ENCODE data around the gene TAMALIN. TPM values are rescaled to one million over a fixed set of nuclear protein-coding genes. Genes with fewer than 3 reads are reported as not detected.

TAMALIN gene
- total RNA-seq, 1 donor from 2014 or later = 52.8 TPM

DNA sequence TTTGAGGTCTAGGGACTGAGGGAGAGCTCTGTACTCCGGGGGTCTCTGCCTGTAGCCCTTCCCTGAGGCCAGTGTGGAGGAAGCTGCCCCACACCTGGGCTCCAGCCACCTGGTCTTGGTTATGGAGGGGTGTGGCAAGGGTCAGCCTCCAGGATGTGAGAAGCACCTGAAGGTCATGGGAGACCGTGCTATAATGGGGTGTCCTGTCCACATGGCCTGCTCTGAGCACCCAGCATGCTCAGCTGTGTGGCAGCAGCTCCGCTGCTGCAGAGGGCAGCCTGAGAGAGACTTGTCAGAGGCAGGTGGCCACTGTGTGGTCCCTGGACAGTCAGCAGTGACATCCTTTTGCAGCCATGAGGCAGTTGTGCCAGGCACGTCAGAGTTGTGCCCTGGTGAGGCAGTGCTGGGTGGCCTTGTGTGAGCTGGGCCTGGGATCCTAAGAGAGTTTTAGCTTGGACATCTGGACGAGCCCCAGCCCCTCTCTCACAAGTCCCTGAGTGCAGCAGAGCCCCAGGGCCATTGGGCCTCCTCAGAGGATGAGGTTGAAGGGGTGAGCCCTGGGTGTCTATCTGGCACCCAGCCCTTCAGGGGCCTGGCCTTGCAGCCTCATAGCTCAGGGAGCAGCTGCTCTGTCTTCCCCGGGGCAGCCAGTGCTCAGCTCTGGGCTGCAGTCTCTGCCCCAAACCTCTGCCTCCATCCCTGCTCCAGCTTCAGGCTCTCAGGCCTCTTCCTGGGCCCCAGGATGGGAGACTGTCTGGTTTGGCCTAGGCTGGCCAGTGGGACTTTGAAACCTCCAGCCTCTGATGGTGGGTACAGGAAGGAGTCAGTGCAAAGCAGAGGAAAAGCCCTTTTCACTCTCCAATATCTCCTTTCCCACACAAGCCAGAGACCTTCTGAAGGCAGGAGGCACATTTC is 55.7 kb downstream of the TAMALIN start:
- H3K27ac Mint-ChIP-seq = no peak overlapping the region
- H3K4me3 Mint-ChIP-seq = no peak overlapping the region
- CTCF ChIA-PET = interaction anchor here (1.1 kb wide), 1 partner anchor 37 kb away, joined by 3 read pairs; no protein-coding TSS in a partner anchor
- POLR2A ChIA-PET = interaction anchor here (1.5 kb wide), 1 partner anchor 11 kb away, joined by 9 read pairs; the partner anchor contains the start of gene NR4A1
- intact Hi-C loops (cut with micrococcal nuclease) = no loop called here
- H3K9me3 Mint-ChIP-seq = no peaks in the 10 kb centered on the region
- peaks cover 23% of the 10 kb centered on the region for H3K36me3 Mint-ChIP-seq (ENCODE audit: low read depth)
- no peak for ATAC-seq (ENCODE audit: low read depth)
- DNase-seq = no peak
- TF ChIP-seq, protein P1, sequence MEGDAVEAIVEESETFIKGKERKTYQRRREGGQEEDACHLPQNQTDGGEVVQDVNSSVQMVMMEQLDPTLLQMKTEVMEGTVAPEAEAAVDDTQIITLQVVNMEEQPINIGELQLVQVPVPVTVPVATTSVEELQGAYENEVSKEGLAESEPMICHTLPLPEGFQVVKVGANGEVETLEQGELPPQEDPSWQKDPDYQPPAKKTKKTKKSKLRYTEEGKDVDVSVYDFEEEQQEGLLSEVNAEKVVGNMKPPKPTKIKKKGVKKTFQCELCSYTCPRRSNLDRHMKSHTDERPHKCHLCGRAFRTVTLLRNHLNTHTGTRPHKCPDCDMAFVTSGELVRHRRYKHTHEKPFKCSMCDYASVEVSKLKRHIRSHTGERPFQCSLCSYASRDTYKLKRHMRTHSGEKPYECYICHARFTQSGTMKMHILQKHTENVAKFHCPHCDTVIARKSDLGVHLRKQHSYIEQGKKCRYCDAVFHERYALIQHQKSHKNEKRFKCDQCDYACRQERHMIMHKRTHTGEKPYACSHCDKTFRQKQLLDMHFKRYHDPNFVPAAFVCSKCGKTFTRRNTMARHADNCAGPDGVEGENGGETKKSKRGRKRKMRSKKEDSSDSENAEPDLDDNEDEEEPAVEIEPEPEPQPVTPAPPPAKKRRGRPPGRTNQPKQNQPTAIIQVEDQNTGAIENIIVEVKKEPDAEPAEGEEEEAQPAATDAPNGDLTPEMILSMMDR (IDR thresholded peaks at IDR 0.05) = no peak
- H3K4me1 Mint-ChIP-seq = no peaks in the 10 kb centered on the region
- no peaks in the 10 kb centered on the region for H3K27me3 Mint-ChIP-seq

DNA sequence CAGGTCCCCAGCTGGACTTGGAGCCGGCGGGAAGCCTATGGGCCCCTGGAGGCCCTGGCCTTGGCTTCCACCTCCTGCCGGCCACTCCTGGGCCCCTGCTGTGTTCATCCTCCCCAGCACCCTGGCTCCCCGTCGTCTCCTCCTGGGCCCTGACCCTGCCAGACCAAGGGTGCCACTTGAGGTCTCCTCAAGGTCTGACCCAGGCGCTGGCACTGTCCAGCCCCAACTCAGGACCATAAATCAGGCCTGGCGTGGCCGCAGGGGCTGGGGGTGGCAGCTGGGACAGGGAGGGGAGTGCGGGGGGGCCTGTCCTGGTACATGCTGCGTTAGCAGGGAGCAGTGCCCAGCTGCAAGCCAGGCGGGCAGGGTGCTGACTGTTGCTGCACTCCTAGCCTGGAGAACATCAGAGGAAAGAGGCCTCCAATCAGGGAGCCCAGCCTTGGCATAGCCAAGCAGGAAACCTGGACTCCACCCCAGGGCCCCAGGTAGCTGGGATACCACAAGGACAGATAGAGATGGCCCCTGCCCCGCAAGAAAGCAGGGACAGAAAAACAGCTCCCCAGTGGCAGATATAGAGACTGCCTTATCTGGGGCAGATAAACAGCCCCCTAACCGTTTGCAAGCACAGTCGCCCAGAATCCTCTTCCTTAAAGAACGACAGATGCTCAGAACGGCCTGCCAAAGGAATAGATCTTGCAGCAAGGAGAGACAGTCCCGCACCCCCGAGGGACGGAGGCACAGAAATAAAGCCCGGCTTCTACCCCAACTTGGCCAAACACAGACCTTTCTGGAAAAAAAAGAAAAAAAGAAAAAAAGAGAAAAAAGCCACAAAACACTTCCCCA is 56.6 kb downstream of the TAMALIN start:
- ATAC-seq (ENCODE audit: low read depth) = no peak
- Mint-ChIP-seq H3K27ac (no peak overlapping the region), H3K27me3 (no peaks in the 10 kb centered on the region), H3K36me3 (ENCODE audit: low read depth) (peaks cover 16% of the 10 kb centered on the region), H3K9me3 (no peaks in the 10 kb centered on the region), H3K4me3 (no peak overlapping the region), H3K4me1 (no peaks in the 10 kb centered on the region)
- intact Hi-C loops (cut with micrococcal nuclease) = no loop called here
- TF ChIP-seq, protein P1 (IDR thresholded peaks at IDR 0.05) = no peak
- ChIA-PET POLR2A (no interaction called here), CTCF (interaction anchor here (1.1 kb wide), 1 partner anchor 38 kb away, joined by 3 read pairs; no protein-coding TSS in a partner anchor)
- no peak for DNase-seq

DNA sequence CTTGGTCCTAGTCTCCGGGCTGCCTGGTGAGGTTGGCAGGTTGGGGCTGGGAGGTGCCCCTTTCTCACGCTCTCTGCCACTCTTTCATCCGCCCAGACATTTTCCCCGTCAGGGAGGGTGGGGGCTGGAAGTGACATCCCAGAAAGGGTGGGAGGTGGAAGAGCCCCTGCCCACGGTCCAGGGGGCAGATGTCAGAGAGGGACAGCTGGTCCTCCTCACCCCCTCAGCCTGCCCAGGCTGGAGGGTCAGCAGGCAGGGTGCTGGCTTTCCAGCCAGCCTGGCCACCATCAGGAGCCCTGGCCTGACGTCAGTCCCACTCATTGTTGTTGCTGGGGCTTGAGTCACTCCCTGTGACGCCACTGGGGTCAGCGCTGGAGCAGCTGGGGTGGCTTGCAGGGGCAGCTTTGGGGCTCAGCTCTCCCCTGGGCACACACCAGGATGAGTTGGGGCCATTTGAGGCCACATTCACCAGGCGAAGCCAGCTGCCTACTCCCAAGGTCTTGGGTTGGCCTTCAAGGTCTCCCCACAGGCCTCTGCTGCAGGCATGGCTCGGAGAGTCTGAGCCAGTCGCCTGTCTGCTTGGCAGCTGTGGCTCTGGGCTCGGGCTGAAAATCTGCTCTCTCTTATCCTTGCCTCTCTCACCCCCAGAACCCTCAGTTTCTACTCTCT is 57.4 kb downstream of the TAMALIN start:
- DNase-seq (no peak), ATAC-seq (ENCODE audit: low read depth) (no peak)
- ChIA-PET CTCF (interaction anchor here (1.2 kb wide), 1 partner anchor 38 kb away, joined by 3 read pairs; no protein-coding TSS in a partner anchor), POLR2A (no interaction called here)
- TF ChIP-seq, protein P1 (IDR thresholded peaks at IDR 0.05) = no peak
- no peaks in the 10 kb centered on the region for H3K27me3 Mint-ChIP-seq
- H3K4me1 Mint-ChIP-seq = peaks cover 3% of the 10 kb centered on the region
- H3K36me3 Mint-ChIP-seq (ENCODE audit: low read depth) = peaks cover 8% of the 10 kb centered on the region
- no peaks in the 10 kb centered on the region for H3K9me3 Mint-ChIP-seq
- H3K27ac Mint-ChIP-seq = no peak overlapping the region
- H3K4me3 Mint-ChIP-seq = no peak overlapping the region
- intact Hi-C loops (cut with micrococcal nuclease) = no loop called here

Other genes starting within 250 kb of the TAMALIN start
- 0.39 and 0.69 TPM in 2 replicates for gene FIGNL2, start 158.2 kb upstream of the TAMALIN start, total RNA-seq
- gene ANKRD33, start 118.8 kb upstream of the TAMALIN start, total RNA-seq = not detected in 2 replicates
- not detected in 2 replicates for gene ACVRL1, start 99.4 kb upstream of the TAMALIN start, total RNA-seq
- 7.8 and 10.0 TPM in 2 replicates for gene ACVR1B, start 55.2 kb upstream of the TAMALIN start, total RNA-seq
- gene NR4A1, start 44.5 kb downstream of the TAMALIN start, total RNA-seq = 18.8 and 24.2 TPM in 2 replicates
- gene ATG101, start 63.0 kb downstream of the TAMALIN start, total RNA-seq = 25.6 and 32.5 TPM in 2 replicates
- gene SMIM41, start 72.8 kb downstream of the TAMALIN start, total RNA-seq = 0.24 TPM in 1 of 2 replicates, not detected in the other
- not detected in 2 replicates for gene KRT80, start 185.1 kb downstream of the TAMALIN start, total RNA-seq
- gene KRT7, start 226.3 kb downstream of the TAMALIN start, total RNA-seq = 0.81 and 1.1 TPM in 2 replicates